K562 treated with DMSO at 1 percent for 48 hours (cell line): ENCODE data around the gene ATP6V0A4. TPM values are rescaled to one million over a fixed set of nuclear protein-coding genes. Genes with fewer than 3 reads are reported as not detected.

Experiments used
- total RNA-seq: library from RNA; unstranded; fragments of 300-600 nt; gene quantifications from 2 replicates; pipeline ENCODE4 v1.2.3, GENCODE V29; 2022; ENCODE audit warnings: low replicate concordance; ENCODE audit errors: extremely low read depth

The ATP6V0A4 gene
- not detected in 2 replicates for total RNA-seq

GRCh38 chr7:138797715-138798320 lies at the start of gene ATP6V0A4, which contains the start of gene TMEM213:
Gene ATP6V0A4 (minus strand): TSS chr7:138798196. CDS start chr7:138771247, 26,949 bp downstream.
Gene TMEM213 (plus strand): TSS chr7:138797994. CDS start chr7:138798105, 111 bp downstream.

DNA sequence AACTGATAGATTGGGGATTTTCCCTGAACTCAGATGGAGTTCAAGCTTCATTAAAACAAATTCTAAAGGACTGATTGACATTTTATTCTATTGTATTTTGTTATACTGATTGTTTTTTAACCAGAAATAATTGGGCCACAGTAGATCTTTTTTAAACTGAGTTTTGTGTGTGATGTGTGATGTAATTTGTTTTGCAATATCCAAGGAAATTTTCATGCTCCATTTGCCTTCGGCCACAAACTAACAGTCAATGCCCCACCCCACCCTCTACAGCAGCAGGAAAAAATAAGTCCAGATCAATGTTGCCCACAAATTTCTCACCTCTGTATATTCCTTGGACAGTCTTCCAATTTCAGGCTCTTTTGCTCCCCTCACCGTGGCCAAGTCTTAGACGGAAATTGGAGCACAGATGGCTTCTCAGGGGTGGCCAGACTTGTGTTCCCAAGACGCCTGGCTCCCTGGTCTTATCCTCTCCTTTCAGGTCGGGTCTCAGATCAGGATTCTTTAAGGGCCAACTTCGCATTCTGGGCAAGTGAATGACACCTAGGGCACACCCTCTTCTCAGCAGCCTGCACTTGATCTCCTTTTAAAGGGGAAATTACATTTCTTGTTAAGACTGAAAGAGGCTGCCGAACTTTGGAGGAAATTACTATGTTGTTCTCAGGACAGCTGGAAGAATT lies 97.0 kb downstream of the ATP6V0A4 start, which contains the start of gene SVOPL:
SVOPL (minus strand) TSS at position 506 of the 680 bp plus-strand sequence. CDS start 22,317 bp downstream, outside the sequence.

Other genes starting within 250 kb of the ATP6V0A4 start
- gene SVOPL, start 96.8 kb downstream of the ATP6V0A4 start, total RNA-seq, result not detected in 2 replicates
- gene TMEM213, start 202 bp downstream of the ATP6V0A4 start, total RNA-seq, result not detected in 2 replicates
- gene KIAA1549, start 183.2 kb upstream of the ATP6V0A4 start, total RNA-seq, result not detected in 2 replicates
- not detected in 2 replicates for gene ZC3HAV1L, start 237.8 kb upstream of the ATP6V0A4 start, total RNA-seq